LNCAP (cell line): ENCODE measurements around the gene MPHOSPH9.

Experiments used
- TF ChIP-seq, protein P1 (sequence below): fragments of 450-650 bp; IDR thresholded peaks from 2 replicates; pipeline ENCODE4 v1.5.1; 2017; ENCODE audit warnings: mild to moderate bottlenecking

The MPHOSPH9 gene

DNA sequence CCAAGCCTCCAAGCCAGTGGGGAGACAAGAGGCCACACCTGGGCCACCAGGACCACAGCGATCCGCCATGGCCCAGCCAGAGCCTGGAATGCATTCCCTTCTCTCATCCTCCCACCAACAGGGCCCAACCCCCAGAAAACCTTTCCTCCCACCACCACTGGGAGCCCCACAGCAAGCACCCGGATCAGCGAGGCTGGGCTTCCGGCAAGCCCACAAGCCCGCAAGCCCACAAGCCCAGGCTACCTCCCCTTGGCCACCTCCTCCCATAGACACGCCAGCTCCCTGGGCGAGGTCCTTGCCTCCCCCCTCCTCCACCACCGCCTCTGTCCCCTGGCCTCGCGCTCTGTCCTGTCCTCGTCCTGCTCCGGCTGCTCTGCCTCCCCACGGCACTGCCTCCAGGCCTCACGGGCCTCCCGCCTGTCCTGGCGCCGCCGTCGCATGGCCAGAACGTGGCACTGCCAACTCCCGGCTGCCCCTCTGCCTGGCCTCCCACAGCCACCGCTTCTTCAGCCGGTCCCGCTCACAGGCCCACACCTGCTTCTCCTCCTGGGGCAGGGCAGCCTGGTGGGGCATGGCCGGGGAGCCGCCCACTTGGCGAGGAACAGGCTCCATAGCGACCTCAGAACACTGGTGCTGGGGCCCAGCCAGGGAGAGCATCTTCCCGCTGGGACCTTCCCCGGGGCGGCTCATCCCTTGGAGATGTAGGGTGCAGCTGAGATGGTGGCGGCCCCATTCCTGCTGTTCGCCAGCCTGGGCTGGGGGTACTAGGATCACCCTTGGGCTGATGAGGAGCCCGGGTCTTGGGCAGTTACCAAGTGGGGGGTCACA lies 33.1 kb upstream of the MPHOSPH9 start:
- TF ChIP-seq, protein P1, sequence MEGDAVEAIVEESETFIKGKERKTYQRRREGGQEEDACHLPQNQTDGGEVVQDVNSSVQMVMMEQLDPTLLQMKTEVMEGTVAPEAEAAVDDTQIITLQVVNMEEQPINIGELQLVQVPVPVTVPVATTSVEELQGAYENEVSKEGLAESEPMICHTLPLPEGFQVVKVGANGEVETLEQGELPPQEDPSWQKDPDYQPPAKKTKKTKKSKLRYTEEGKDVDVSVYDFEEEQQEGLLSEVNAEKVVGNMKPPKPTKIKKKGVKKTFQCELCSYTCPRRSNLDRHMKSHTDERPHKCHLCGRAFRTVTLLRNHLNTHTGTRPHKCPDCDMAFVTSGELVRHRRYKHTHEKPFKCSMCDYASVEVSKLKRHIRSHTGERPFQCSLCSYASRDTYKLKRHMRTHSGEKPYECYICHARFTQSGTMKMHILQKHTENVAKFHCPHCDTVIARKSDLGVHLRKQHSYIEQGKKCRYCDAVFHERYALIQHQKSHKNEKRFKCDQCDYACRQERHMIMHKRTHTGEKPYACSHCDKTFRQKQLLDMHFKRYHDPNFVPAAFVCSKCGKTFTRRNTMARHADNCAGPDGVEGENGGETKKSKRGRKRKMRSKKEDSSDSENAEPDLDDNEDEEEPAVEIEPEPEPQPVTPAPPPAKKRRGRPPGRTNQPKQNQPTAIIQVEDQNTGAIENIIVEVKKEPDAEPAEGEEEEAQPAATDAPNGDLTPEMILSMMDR: no peak

DNA sequence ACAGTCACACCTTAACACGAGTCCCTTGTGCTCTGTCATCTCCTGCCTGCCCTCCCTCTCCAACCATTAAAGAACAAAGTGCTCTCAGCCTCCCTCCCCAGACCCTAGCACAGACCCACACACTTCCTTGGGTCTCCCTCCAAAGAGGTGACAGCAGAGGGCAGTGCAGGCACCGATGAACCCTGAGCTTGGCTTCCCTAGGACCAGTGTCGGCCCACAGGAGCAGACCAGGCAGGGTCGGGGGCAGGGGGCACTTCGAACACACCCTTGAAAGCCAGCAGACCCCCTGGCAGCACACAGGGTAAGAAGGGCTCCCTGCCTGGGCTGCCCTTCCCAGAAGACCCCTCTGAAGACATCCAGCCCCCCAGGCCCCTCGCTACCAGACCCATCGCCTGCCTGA lies 31.7 kb upstream of the MPHOSPH9 start:
- TF ChIP-seq, protein P1: no peak

DNA sequence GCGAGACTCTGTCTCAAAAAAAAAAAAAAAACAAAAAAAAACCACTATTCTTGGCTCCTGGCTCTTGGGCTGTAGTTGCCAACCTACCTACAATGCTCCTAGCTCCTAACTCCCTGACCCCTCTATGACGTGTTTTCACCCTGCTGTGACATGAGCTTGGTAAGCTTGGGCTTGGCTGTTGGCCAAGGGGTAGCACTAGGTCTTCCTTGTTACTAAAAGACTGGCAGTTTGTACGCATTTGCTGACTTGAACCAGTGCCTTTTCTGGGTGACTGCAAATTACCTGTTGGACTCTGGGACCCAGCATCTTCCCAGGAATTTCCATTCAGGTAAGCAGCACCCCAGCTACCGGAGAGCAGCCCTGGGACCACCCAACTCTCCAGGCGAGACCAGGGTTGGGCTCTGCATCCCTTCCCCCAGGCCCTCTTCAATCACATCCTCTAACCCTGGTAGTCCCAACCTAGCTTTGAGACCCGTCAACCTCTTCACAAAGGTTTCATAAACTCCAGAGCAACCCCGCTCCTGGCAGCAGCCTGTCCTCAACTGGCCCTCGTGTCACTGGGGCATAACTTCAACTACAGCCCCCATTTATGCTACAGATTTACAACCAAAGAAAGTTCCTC lies 30.4 kb upstream of the MPHOSPH9 start:
- TF ChIP-seq, protein P1: no peak

DNA sequence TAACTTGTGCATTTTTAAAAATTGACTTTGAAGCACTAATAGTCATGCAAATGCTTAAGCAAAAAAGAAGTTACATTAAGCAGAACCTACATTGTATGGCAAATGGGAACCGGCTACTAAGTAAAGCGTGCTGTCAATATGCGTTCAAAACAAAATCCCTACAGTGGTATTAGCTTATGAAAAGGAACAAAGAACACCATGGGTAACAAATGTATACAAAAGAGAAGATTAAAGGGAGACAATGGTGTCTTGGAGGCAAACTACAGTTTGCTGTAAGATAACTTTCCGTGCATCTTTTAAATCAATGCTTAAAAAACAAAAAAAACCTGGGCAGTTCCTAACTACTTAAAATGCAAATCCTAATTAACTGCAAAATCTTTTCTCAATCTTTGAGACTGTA lies 28.3 kb upstream of the MPHOSPH9 start:
- TF ChIP-seq, protein P1: no peak

DNA sequence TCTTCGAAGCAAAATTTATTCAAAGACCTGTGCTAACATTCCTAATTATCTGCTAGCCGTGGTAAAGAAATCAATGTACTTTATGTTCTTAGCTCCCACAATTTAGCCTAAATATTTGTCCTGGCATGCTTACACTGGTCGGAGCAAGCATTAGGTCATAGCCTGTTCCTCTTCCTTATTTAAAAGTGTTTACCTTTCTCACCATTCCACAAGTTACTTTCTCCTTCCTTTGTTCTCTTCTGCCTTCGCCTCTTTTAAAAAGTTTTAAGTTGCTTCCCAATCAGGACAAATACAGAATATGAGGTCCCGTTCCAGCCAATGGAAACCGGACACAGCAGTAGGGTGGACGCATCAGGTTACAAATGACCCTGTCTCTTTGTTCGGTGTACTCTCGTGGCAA lies 27.1 kb upstream of the MPHOSPH9 start:
- TF ChIP-seq, protein P1: no peak

DNA sequence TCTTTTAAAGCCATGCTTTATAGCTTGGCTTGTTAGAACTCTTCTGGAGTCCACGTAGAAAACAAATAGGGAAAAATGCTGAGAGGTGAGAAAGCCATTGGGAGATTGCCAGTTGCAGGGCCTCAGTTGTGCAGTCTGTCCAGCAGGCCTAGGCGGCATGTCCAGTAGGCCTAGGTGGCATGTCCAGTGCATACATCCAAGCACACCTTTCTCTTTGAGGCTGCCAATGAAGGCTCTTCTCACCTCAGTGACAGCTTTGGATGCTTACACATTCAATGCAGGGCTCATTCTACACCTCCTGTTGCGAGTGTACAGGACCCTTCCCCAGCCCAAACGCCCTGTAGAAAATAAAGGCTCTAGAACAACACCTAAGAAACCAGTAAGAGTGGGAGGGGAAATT lies 25.7 kb upstream of the MPHOSPH9 start:
- TF ChIP-seq, protein P1: no peak

DNA sequence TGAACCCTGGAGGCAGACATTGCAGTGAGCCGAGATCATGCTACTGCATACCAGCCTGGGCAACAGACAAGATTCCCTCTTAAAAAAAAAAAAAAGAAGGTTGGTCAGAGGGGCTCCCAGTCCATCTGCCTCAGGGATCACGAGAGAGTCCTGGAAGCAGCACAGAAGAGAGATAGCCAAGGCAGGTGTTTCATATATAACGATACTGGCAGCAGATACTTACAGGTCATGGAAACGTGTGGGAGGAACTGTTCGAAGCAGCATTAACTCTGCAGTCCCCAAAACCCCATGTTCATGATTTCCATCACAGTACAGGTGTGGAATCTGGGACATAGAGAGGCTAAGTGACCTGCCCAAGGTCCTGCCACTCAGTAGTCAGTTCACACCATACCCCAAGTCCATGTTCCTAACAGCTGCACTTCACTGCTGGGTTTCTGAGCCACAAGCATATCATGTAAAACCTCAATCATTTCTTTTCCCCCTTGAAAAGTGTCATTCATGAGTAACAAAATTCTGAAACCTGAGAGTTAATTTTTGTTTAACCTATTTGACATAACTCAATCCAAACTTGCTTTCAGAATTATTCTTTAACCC lies 22.0 kb upstream of the MPHOSPH9 start:
- TF ChIP-seq, protein P1: no peak
